GM13976 (cell line): Measurements from ENCODE around the gene CABCOCO1.

Source experiments
- DNase-seq: peaks from one replicate; pipeline ENCODE4 v3.0.0; 2012; ENCODE audit warnings: low spot score
- in situ Hi-C: fragments of 300-500 bp; cut with MboI; formaldehyde crosslinking; loops from one replicate; pipeline ENCODE4 v1.12.0; 2022; ENCODE audit warnings: low sequenced_read_pairs, mixed read lengths, inconsistent platforms; ENCODE audit not compliant: unreplicated experiment
- TF ChIP-seq, protein P1 (sequence below): IDR thresholded peaks from 2 replicates; pipeline ENCODE4 v1.5.1; 2012; ENCODE audit warnings: borderline replicate concordance, mild to moderate bottlenecking; ENCODE audit not compliant: insufficient read depth; ENCODE audit errors: extremely low read depth, missing control alignments, control extremely low read depth

Gene CABCOCO1

DNA sequence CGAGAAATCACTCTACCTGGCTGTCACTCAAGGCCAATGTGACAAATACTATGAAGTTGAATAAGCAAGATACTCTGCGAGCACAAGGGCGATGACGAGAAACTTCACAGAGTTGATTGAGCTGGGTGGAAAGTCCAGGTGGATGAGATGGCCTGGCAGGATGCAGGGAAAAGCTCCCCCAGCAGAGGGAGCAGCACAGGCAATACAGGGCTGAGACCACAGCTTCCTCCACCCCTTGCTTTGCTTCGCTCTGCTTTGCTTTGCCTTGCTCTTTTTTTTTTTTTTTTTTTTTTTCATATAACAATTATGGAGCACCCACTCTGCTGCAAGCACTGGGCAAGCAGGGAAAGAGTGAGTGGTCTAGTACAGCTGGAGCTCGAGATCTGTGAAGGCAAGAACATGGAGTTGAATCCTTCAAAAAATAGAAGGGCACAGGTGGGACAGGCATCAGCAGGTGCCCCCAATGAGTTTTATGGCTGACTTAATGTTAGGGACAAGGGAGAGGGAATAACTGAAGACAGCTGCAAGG is 88.3 kb downstream of the CABCOCO1 start:
- DNase-seq, result peak; percentile 36
- in situ Hi-C loops, result no loop called here
- TF ChIP-seq, protein P1, sequence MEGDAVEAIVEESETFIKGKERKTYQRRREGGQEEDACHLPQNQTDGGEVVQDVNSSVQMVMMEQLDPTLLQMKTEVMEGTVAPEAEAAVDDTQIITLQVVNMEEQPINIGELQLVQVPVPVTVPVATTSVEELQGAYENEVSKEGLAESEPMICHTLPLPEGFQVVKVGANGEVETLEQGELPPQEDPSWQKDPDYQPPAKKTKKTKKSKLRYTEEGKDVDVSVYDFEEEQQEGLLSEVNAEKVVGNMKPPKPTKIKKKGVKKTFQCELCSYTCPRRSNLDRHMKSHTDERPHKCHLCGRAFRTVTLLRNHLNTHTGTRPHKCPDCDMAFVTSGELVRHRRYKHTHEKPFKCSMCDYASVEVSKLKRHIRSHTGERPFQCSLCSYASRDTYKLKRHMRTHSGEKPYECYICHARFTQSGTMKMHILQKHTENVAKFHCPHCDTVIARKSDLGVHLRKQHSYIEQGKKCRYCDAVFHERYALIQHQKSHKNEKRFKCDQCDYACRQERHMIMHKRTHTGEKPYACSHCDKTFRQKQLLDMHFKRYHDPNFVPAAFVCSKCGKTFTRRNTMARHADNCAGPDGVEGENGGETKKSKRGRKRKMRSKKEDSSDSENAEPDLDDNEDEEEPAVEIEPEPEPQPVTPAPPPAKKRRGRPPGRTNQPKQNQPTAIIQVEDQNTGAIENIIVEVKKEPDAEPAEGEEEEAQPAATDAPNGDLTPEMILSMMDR, result peak; percentile 62

DNA sequence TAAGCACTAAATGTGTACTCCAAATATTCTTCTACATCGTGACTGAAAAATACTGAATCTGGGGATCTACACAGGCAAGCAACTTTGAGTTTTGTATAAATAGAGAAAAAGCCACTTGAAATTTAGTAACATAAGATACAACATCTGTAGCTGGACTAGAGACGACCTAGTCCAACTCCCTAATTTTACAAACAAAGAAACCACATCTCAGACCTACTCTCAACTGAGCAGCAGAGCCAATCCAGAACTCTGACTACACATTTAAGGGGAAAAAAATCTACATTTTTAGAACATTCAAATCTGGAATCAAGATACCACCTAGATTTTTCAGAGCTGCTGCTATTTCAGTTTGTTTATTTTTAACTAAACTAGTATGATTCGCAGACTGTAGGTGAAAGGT is 88.9 kb downstream of the CABCOCO1 start:
- in situ Hi-C loops, result no loop called here
- TF ChIP-seq, protein P1, result no peak
- DNase-seq, result no peak

DNA sequence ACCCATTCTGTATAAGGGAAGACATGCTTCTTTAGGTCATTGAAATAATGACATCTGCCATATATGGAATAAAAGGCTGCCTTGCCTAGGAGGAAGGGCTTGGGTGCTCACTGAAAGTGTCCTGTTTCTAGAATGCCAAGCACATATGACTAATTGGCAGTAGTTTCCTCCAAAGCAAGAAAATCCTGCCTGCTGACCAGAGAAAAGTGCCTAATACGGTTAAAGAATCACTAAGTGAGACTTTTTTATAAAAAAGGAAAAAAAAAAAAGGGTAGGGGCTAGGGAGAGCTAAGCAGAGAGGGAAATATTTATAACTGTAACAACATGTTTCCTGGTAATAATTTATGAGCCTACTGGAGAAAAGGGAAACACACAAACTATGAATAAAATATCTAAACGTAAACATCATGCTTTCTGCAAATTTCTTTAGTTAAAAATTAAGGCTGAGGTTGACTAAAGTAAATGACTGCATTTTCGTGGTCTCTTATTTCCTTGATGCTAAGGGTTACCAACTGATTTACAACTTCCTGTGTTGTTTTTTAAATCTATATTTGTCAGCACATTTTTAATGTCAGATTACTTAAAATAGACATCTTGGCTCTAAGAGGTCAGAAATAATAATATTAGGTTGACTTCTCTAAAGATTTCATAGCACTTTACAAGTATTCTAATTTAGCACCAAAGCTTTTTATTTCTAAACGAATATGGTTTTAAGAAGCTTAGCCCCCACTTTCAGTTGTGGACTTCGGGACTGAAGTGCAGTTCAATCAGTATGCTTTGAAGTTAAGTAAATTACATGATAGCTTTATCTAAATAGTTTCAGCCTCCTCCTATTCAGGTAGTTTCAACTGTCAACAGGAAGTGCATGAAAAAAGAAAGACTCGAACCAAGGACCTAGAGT is 89.6 kb downstream of the CABCOCO1 start:
- in situ Hi-C loops, result no loop called here
- no peak for DNase-seq
- TF ChIP-seq, protein P1, result no peak

DNA sequence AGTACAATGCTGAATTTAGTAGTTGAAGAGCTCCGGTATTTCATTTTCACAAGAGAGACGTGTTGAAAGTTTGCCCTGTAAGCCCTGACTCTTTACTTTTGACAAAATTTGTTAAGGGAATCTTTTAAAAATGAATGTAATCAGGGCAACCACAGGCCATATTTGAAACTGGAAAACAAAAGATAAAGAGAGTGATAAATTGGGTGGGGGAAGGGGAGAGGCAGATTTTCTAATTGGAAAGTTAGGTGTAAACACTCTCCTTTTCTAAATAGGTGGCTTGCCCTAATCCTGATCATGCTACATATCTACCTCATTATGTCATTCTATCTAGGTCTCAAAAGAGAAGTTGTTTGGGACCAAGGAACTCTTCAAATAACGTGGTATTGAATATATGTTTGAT is 90.7 kb downstream of the CABCOCO1 start:
- in situ Hi-C loops, result no loop called here
- TF ChIP-seq, protein P1, result no peak

DNA sequence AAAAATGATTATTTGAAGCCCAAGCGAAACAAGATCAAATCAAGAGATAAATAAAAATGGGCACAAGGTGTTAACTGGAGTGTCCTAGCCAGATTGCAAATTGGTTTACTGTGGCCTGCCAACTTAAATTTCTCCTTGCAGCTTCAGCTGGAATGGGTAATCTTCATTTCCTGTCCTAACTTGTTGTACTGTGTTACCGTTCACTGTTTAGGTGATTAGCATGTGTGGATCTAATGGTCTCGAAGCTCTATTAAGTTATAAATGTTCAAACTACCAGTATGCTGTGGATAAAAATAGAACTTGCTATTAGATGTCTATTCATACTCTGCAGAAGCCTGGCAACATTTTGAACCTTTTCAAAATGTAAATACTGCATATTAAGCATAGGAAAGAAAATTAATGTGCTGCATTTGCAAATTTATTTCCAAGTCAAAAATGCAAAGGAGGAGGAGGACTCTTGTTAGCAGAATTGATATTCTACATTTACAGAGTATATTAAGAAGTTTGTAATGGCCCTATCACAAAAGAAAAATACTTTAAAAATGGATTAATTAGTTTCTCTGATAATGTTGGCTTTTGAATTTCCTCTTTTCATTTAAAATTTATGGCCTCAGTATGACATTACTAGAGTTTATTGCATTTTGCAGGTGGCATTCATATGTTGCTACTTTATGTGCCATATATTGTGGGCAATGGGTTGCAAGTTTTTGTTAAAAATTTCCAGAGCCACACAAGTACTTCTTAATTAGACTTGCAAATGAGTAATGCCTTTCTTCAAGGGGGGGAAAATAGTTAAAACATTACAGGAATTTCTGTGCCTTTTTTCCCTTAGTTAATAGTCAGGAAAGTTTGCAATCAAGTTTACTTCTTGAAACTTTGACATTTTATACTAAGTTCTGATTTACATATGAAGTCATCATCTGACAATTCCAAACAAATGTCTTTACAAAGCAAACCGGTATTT is 92.1 kb downstream of the CABCOCO1 start:
- no peak for DNase-seq
- in situ Hi-C loops, result no loop called here

More for the DNA sequence above, 90.7 kb downstream of the CABCOCO1 start:
- no peak for DNase-seq

More for the DNA sequence above, 92.1 kb downstream of the CABCOCO1 start:
- TF ChIP-seq, protein P1, result no peak
